IPS-NIHi7 (cell line): ENCODE results near the gene RABL3.
"Not testable (repeated sequence)": the region's sequence is repeated elsewhere in the genome, so short reads cannot be mapped to it uniquely, and the experiment has no call there.

ENCODE experiments used
- DNase-seq: peaks from one replicate; pipeline ENCODE4 v3.0.0; 2012; ENCODE audit warnings: mixed read lengths; ENCODE audit errors: extremely low spot score

Gene RABL3

GRCh38 chr3:120645083-120645845 lies 97.1 kb downstream of the RABL3 start:
- DNase-seq: no peak

GRCh38 chr3:120642368-120642948 lies 99.9 kb downstream of the RABL3 start:
- no peak for DNase-seq

GRCh38 chr3:120641696-120642246 lies 100.5 kb downstream of the RABL3 start:
- no peak for DNase-seq

GRCh38 chr3:120640231-120640630 lies 102.1 kb downstream of the RABL3 start:
- DNase-seq: no peak

- not testable (repeated sequence) for DNase-seq
These were observed 103.5 kb downstream of the RABL3 start for GRCh38 chr3:120638820-120639219.

GRCh38 chr3:120637851-120638559 lies 104.3 kb downstream of the RABL3 start:
- no peak for DNase-seq

- no peak for DNase-seq
These were observed 105.4 kb downstream of the RABL3 start for GRCh38 chr3:120636795-120637401.
